GM12801 (cell line): Measurements from ENCODE around the gene ALDH3B2.

Source experiments
- CTCF ChIP-seq: IDR thresholded peaks from one replicate; pipeline ENCODE4 v1.5.1; 2011; ENCODE audit warnings: control low read depth; ENCODE audit not compliant: insufficient read length; ENCODE audit errors: extremely low read depth

Gene ALDH3B2

DNA sequence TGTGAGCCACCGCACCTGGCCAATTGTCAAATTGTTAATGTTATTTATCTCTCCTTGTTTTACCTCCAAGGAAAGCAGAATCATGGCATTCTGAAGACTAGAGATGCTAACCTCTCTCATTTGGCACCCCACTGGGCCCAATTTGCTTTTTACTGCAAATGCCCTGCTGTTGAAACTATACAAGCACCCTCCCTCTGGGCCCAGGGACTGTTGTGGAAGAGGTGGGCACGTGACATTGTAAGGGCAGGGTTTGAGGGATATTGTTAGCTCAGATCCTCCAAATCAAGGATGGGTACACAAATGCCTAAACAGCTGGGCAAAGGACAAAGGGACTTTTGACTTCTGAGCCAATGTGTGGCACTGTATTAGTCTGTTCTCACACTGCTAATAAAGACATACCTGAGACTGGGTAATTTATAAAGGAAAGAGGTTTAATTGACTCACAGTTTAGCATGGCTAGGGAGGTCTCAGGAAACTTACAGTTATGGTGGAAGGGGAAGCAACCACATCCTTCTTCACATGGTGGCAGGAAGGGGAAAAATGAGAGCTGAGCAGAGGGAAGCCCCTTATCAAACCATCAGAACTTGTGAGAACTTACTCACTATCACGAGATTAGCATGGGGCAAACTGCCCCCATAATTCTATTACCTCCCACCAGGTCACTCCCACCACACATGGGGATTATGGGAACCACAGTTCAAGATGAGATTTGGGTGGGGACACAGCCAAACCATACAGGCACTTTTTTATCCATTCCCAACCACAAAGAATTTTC lies 6.5 kb upstream of the ALDH3B2 start:
- no peak for TF ChIP-seq CTCF

- no peak for TF ChIP-seq CTCF
Observed at GRCh38 chr11:67675058-67675747, 780 bp upstream of the ALDH3B2 start.

DNA sequence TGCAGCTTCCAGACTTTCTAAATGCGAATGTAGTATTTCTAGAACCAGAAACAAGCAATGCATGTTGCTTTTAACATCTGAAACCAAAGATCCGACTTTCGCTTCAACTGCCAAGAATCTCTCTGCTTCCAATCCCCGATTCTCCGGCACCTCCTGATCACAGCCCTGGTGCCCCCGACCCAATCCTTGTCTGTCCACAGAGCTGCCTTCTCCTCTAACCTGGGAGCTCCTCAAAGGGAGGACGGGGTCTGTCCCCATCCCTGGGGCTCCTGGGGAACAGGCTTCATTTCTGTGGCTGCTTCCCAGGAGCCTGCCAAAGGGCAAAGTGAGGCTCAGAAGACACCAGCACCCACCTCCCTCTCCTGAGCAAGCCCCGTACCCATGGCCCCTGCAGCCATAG lies 521 bp downstream of the ALDH3B2 start:
- TF ChIP-seq CTCF = no peak

DNA sequence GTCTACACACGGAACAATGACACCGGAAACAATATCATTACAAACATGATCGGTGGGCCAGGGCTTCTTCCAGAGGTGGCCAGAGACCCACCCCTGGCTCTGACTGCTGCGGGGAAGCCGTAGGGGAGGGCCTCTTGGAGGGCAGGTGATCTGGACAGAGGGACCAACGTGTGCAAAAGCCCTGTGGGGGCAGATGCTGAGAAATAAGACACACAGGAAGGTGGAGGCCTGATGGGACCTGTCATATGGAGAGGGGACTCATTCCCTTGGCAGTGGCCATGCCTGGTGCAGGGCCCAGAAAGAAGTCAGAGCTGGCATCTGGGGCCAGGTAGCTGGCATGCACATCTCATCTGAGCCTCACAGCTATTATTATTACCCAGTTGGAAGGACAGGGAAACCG lies 1.1 kb downstream of the ALDH3B2 start:
- no peak for TF ChIP-seq CTCF

DNA sequence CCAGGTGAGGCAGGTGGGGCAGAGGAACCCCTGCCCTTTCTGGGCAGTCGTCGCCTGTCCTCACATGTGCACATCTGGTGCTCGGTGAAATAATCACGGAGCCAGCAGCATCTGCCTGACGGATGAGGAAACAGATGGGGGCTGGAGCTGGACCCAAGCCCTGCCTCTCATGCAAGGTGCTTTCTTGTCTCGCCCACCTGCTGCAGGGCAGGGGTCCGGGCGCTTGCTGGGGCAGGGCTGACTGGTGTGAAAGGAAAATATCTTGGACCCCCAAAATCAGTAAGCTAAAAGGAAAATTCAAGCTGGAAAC lies 3.3 kb downstream of the ALDH3B2 start:
- TF ChIP-seq CTCF = no peak

DNA sequence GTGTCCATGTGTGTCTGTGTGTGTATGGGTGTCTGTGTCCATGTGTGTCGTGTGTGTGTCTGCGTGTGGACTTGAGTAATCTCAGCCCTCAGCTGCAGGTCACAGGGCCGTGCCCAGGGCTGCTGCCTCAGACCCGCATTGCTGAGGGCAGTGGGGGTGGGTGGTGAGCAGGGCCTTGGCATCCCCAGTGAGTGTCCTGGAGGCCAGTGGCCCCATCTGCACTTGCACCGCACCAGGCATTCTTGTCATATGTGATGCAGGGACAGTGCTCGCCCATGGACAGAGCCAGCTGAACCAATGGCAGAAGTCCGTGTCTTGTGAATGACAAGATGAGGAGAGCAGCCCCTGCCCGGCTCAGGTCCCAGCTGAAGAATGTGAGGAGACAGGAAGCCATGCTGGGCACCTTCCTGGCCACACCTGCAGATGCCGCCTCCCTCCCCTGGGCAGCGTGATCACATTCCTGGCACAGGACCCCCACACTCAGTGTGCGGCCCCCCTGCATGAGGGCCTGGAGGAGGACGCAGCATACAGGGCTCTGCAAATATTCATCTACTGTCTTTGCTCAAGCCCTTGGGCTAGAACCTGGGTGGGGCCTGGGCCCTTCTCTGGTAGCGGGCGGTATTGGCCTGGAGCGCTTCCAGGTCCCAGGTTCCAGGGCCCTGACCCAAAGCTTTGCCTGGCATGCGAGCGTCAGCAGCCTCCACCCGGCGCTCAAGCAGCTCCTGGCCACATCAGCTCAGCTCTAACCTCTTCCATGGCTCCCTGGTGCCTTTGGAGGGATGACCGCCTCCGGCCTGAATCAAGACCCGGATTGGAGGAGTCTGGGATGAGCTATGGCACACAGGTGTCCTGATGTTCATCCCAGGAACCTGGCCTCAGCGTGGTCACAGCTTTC lies 3.9 kb downstream of the ALDH3B2 start:
- no peak for TF ChIP-seq CTCF

- TF ChIP-seq CTCF = no peak
Observed at GRCh38 chr11:67668192-67668551, 6.3 kb downstream of the ALDH3B2 start.
